ENCODE data around the gene GABRG3. TPM values are rescaled to one million over a fixed set of nuclear protein-coding genes. Genes with fewer than 3 reads are reported as not detected.

GABRG3 gene
- total RNA-seq, 4 donors from 2014 or later, result 0.97 to 3.9 (median 3.6) TPM; not detected in 1

- H3K36me3 ChIP-seq, result no peaks in the 10 kb centered on the region
- WGBS, result 29% methylated on average over 1 of the region's 1 CpG
- DNase-seq (ENCODE audit: low spot score in 2 of 2), result no peak
- H3K27me3 ChIP-seq, result no peaks in the 10 kb centered on the region
- H3K4me1 ChIP-seq, result no peaks in the 10 kb centered on the region
- H3K9me3 ChIP-seq, result no peaks in the 10 kb centered on the region
- TF ChIP-seq EP300 (IDR thresholded peaks at IDR 0.05), result no peak
- no peak for TF ChIP-seq POLR2AphosphoS5 (IDR thresholded peaks at IDR 0.05)
- no peak for TF ChIP-seq CTCF (IDR thresholded peaks at IDR 0.05)
- no peak for TF ChIP-seq POLR2A (IDR thresholded peaks at IDR 0.05)
- no peak overlapping the region for H3K27ac ChIP-seq
- H3K4me3 ChIP-seq, result no peak overlapping the region
Measured at GRCh38 chr15:27426805-27427204, 455.8 kb downstream of the GABRG3 start.

GRCh38 chr15:27427276-27427675 lies 456.3 kb downstream of the GABRG3 start:
- WGBS, result 39% methylated on average over 1 of the region's 1 CpG
- Histone ChIP-seq H3K4me3 (no peak overlapping the region), H3K27ac (no peak overlapping the region), H3K27me3 (no peaks in the 10 kb centered on the region), H3K9me3 (no peaks in the 10 kb centered on the region), H3K4me1 (no peaks in the 10 kb centered on the region), H3K36me3 (no peaks in the 10 kb centered on the region)
- TF ChIP-seq POLR2A (IDR thresholded peaks at IDR 0.05), result no peak
- no peak for TF ChIP-seq CTCF (IDR thresholded peaks at IDR 0.05)
- DNase-seq (ENCODE audit: low spot score in 2 of 2), result no peak

GRCh38 chr15:27428151-27428550 lies 457.2 kb downstream of the GABRG3 start:
- Histone ChIP-seq H3K27me3 (no peaks in the 10 kb centered on the region), H3K27ac (no peak overlapping the region), H3K4me3 (no peak overlapping the region), H3K4me1 (no peaks in the 10 kb centered on the region), H3K36me3 (no peaks in the 10 kb centered on the region), H3K9me3 (no peaks in the 10 kb centered on the region)
- no peak for TF ChIP-seq POLR2AphosphoS5 (IDR thresholded peaks at IDR 0.05)
- no peak for TF ChIP-seq POLR2A (IDR thresholded peaks at IDR 0.05)
- no peak for TF ChIP-seq CTCF (IDR thresholded peaks at IDR 0.05)
- TF ChIP-seq EP300 (IDR thresholded peaks at IDR 0.05), result no peak
- DNase-seq (ENCODE audit: low spot score in 2 of 2), result no peak
- WGBS, result 66% methylated on average over 3 of the region's 3 CpGs

- DNase-seq (ENCODE audit: low spot score in 2 of 2), result no peak
- Histone ChIP-seq H3K4me3 (no peak overlapping the region), H3K27me3 (no peaks in the 10 kb centered on the region), H3K9me3 (no peaks in the 10 kb centered on the region), H3K4me1 (no peaks in the 10 kb centered on the region), H3K27ac (no peak overlapping the region), H3K36me3 (no peaks in the 10 kb centered on the region)
- WGBS, result 94% methylated on average over 4 of the region's 4 CpGs
- no peak for TF ChIP-seq CTCF (IDR thresholded peaks at IDR 0.05)
- TF ChIP-seq POLR2AphosphoS5 (IDR thresholded peaks at IDR 0.05), result no peak
- TF ChIP-seq POLR2A (IDR thresholded peaks at IDR 0.05), result no peak
- no peak for TF ChIP-seq EP300 (IDR thresholded peaks at IDR 0.05)
Measured at GRCh38 chr15:27429577-27429976, 458.6 kb downstream of the GABRG3 start.

GRCh38 chr15:27433604-27434003 lies 462.6 kb downstream of the GABRG3 start:
- TF ChIP-seq CTCF (IDR thresholded peaks at IDR 0.05), result no peak
- TF ChIP-seq EP300 (IDR thresholded peaks at IDR 0.05), result no peak
- no peak for TF ChIP-seq POLR2AphosphoS5 (IDR thresholded peaks at IDR 0.05)
- no peak for TF ChIP-seq POLR2A (IDR thresholded peaks at IDR 0.05)
- Histone ChIP-seq H3K4me3 (no peak overlapping the region), H3K27me3 (no peaks in the 10 kb centered on the region), H3K4me1 (no peaks in the 10 kb centered on the region), H3K36me3 (no peaks in the 10 kb centered on the region), H3K27ac (no peak overlapping the region), H3K9me3 (no peaks in the 10 kb centered on the region)
- WGBS, result 66% methylated on average over 4 of the region's 4 CpGs
- DNase-seq (ENCODE audit: low spot score in 2 of 2), result no peak
